Mammary epithelial cell (primary cell): ENCODE results near the gene C10orf71.

ENCODE experiments used
- CTCF ChIP-seq, 2 donors: IDR thresholded peaks in 1 of 2; conservative IDR thresholded peaks in 1 of 2; 2 replicates each; pipeline ENCODE4 v1.5.1; 2011 to 2012; ENCODE audit warnings: inconsistent platforms in 2 of 2, low read length in 2 of 2, mild to moderate bottlenecking in 2 of 2, control low read depth in 1 of 2, low read depth in 1 of 2; ENCODE audit not compliant: insufficient read depth in 1 of 2; ENCODE audit errors: extremely low read depth in 1 of 2
- EZH2 ChIP-seq: IDR thresholded peaks from 2 replicates; pipeline ENCODE4 v1.6.1; 2012; ENCODE audit warnings: low read length, inconsistent platforms, borderline replicate concordance

GRCh38 chr10:49352323-49352722 lies 53.4 kb downstream of the C10orf71 start:
- TF ChIP-seq CTCF (conservative IDR thresholded peaks at IDR 0.05 in 1 of 2, IDR thresholded peaks at IDR 0.05 in 1 of 2; ENCODE audit: extremely low read depth in 1 of 2, insufficient read depth in 1 of 2, low read depth in 1 of 2, low read length in 2 of 2) (no peak), EZH2 (no peak)
